ENCODE data around the gene PPP2R3C.
"Not testable (repeated sequence)": the region's sequence is repeated elsewhere in the genome, so short reads cannot be mapped to it uniquely, and the experiment has no call there.

The PPP2R3C gene

DNA sequence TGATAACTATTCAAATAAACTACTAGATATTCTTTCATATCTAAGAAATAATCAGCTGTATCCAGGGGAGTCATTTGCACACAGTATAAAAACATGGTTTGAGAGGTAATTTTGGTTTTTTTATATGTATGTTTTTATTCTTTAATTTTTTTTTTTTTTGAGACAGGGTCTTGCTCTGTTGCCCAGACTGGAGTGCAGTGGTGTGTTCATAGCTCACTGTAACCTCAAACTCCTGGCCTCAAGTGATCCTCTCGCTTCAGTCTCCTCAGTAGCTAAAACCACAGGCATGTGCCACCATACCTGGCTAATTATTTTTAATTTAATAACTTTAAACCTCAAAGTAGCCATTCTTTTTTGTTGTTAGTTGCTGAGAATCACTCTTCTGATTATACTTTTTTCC, 2.3 kb upstream of the PPP2R3C start:
- DNase-seq, result no peak

DNA sequence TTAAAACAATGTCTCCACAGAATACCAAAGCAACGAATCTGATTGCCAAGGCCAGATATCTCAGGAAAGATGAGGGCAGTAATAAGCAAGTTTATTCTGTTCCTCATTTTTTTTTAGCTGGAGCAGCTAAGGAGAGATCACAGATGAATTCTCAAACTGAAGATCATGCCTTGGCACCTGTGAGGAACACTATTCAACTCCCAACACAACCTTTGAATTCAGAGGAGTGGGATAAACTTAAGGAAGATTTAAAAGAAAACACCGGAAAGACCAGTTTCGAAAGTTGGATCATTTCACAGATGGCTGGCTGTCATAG, 1.6 kb upstream of the PPP2R3C start:
- DNase-seq, result no peak

DNA sequence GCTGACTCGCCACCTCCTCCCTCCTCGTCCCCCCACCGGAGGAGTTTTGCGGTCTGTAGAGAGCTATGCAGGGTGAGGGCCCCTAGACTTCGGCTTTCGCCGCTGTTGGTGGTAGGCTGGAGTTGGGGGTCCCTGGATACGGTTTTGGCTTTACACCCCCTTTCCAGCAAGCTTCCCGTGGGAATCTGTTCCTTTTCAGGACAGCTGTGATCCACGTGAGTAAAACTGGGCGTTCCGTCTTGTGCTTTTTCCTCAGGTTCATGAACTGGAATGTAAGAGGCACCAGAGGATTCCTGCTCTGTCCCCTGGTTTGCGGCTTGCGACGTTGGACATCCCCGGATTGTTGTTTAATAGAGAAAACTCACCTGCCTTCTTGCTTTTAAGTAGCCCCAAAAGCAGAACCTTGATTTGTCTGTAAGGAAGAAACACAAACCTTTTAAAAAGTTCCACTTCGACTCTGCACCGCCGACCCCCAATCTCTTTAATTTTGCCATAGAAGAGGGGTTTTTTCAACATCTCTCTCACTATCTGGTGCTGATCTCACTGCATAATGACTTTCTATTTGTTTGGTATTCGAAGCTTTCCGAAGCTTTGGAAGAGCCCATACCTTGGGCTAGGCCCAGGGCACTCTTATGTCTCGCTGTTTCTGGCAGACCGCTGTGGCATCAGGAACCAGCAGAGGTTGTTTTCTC, 1.1 kb upstream of the PPP2R3C start:
- peak; percentile 13 for DNase-seq

DNA sequence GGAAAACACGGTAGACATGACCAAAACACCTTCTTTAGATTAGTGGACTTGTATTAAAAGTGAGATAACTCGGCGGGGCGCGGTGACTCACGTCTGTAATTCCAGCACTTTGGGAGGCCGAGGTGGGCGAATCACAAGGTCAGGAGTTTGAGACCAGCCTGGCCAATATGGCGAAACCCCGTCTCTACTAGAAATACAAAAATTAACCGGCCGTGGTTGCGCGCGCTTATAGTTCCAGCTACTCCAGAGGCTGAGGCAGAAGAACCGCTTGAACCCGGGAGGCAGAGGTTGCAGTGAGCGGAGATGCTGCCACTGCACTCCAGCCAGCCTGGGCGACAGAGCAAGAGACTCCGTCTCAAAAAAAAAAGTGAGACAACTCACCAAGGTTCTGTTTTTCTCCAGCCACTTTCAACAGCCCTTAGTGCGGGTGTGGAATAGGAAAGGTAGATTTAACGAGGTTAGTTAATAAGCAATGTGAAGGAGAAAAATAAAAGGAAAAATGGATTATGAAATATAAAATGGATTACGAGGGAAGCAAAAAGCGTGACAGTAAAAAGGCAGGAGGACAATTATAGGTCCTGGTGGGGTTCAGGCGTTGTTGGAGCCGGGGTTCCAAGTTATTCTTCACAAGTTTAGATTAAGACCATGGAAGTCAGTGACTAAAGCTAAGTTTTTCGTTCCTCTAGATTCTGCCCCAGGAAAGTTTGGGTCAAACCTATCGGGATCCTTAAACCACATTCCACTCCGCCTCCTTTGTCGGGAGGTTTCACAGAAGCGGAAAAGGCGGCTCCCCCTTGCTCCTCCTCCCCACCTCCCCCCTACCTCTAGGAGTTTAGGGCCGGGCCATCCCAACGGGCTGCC, 534 bp downstream of the PPP2R3C start:
- peak; percentile 5 for DNase-seq

DNA sequence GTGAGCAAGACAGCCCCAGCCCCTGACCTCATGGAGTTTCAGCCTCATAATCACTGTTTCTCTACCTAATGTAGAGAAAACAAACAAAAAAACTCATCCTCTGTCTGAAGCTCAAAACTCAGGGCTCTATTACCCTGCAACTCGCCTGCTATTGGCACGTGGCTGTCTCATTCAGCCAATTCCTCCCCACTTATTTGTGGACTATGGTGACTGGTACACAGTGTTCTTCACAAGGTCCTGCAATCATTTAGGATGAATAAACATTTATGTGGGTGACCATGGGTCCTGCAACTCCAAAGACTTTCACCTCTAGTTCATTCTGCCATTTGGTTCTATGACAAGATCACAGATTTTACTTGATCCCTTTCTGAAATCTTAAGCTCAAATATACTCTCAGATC, 4.7 kb downstream of the PPP2R3C start:
- no peak for DNase-seq

DNA sequence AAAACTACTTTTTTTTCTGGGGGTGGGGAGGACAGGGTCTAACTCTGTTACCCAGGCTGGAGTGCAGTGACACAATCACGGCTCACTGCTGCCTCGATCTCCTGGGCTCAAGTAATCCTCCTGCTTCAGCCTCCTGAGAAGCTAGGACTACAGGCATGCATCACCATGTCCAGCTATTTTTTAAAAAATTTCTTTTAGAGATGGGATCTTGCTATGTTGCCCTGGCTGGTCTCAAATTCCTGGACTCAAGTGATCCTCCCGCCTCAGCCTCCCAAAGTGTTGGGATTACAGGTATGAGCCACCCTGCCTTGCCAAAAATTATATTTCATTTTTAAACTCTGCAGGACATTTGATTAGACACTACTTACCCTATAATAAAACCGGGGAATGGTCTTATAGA, 5.5 kb downstream of the PPP2R3C start:
- no peak for DNase-seq

DNA sequence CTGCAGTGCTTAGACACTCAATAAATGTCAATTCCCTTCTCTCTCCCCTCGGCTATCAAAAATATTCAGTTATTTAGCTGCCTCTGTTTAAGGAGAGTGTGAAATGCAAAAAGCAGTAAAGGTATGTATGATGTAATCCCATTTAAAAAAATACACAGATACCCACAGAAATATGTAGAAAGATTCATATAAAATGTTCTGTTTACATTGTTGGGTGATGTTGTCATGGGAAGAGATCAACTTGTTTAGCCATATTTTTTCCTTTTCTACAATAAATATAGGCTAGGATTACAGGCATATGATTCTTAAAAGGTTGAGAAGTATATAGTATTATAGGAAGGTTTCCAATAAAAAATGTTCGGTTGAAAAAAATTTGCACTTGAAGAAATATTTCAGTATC, 7.8 kb downstream of the PPP2R3C start:
- peak; percentile 52 for DNase-seq

DNA sequence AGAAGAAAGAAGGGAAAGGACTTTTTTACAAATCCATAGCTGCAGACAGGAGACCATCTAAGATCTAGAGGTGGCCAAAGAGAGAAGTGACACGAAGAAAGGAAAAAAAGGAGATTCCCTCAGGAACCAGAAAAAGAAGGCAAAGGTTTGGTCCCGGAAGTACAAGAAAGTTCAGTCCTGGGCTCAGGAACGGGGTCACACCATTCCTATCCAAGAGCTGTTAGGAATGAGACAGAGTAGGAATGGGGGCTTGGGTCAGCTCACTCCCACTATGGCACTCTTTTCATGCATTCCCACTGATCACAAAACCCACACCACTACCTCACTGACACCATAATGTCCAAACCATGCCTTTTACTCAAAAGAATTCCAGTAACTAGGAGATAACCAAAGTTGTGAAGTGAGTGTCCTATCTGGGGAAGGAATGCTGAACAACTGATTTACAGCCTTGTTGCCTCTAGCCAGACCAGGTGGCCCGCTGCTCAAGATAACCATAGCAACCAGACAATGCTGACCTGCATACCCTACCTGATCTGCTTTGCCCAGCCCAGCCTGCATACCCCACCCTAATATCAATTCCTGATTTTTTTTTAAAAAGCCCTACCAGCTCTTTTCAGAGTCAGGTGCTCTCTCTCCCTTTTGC, 8.4 kb downstream of the PPP2R3C start:
- DNase-seq, result no peak

DNA sequence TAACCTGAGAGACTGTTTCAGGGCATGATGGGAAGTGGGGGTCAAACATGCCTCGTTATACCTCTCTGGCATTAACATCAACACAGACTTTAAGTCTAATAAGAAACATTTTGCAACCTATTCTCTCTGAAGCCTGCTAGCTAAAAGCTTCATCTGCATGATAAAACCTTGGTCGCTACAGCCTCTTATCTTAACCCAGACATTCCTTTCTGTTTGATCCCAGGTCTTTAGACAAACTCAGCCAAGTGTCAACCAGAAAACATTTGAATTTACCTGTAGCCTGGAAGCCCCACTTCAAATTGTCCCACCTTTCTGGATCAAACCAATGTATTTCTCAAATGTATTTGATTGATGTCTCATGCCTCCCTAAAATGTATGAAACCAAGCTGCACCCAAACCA, 9.1 kb downstream of the PPP2R3C start:
- no peak for DNase-seq

DNA sequence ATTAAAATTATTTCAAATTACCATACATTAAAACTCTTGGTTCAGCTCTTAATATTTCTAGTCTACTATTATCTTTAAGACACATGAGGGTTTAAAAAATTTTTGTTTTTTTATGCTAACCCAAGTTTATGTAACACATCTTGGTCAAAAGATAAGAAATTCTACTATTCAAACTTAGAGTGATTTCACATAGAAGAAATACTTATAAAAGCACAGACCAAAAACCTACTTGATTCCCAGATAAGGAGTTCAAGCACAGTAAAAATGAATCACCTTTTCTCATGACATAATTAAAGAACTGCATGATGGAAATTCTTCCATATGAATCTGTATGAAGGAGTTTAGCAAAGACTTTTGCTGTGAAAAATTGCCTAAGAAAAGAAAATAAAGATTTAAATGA, 13.9 kb downstream of the PPP2R3C start:
- no peak for DNase-seq

DNA sequence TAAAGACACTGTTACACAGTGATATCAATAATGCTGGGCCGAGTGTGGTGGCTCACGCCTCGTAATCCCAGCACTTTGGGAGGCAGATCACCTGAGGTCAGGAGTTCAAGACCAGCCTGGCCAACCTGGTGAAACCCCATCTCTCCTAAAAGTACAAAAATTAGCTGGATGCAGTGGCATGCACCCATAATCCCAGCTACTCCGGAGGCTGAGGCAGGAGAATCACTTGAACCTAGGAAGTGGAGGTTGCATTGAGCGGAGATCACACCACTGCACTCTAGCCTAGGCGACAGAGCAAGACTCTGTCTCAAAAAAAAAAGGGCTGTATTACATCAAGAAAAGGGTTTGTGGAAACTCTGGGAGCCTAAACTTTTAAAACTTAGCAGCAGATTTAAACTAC, 27.1 kb downstream of the PPP2R3C start:
- not testable (repeated sequence) for DNase-seq

DNA sequence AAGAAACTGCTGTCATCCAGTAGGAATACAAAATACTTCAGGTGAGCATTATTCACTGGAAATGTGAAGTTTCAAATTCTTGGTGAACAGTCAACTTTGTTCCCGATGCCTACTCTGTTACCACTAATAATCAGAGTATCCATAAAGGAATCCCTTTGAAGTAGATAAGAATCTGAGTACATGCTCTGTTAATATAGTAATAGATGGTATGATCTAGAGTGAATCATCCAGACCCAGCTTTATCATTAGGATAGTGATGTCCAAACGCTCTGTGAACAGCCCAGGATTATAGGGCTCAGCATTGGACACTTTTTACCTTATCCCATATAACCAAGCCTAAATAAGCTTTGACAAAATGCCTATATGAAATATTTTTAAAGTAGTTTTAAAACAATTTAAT, 33.3 kb downstream of the PPP2R3C start:
- no peak for DNase-seq

DNA sequence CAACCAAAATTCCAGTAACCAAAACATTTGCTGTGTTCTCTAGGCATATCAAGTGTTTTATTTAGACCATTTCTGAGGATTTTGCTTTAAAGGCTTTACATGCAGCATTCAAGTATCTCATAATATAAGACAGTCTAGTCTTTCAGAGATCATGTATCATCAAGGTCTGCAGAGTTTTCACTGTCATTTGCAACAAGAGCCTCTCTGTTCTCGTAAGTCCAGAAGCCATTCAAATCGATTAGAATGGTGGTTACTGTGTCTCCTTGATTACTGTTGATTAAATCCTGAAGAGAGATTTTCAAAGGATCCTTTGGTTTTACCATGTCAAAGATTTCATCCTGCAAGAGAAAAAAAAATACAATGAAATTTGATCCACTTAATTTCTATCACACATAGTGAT, 36.3 kb downstream of the PPP2R3C start:
- DNase-seq, result no peak

DNA sequence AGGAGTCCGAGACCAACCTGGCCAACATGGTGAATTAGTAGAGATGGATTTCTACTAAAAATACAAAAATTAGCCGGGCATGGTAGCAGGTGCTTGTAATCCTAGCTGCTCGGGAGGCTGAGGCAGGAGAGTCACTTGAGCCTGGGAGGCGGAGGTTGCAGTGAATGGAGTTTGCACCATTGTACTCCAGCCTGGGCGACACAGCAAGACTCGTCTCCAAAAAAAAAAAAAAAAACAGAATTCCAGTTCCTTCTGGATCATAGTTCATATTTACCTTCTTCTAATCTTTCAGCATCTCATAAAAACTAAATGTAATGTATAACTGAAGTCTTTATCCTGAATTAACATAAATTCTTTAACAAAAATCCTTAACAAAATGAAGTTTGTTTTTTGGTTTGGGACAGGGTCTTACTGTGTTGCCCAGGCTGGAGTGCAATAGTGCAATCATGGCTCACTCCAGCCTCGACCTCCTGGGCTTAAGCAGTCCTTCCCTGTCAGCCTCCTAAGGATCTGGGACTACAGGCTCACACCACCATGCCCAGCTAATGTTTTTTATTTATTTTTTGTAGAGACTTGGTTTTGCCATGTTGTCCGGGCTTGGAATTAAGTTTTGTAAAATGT, 38.1 kb downstream of the PPP2R3C start:
- DNase-seq, result no peak

DNA sequence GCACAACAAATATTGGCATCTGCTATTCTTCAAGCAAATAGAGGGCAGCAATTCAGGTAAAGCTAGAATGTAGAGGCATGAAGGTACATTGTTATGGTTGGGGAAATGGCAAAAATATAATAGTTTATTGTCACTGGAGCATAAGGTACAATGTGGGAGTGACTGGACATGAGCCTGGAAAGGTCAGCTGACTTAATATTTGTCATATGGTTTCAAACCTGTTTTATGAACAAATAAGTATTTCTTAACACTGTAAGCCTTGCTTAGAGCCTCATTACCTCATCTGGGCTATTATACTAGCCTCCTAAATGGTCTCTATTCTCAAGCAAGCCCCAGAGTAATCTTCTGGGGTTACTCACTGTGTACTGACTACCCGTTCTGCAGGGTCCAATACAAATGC, 42.0 kb downstream of the PPP2R3C start:
- no peak for DNase-seq

DNA sequence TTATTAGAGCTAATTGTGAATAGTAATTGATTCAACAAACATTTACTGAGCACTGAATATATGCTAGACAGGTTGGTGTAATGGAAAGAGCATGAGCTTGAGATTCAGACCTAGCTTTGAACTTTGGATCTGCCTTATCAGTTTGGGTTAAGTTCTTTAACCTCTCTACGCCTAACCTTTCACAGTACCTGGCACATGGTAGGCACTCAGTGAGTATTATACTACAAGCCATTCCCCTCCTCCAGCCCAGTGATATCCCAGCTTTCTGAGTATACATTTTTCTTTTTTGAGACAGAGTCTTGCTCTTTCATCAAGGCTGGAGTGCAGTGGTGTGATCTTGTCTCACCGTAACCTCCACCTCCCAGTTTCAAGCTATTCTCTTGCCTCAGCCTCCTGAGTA, 43.7 kb downstream of the PPP2R3C start:
- DNase-seq, result no peak

DNA sequence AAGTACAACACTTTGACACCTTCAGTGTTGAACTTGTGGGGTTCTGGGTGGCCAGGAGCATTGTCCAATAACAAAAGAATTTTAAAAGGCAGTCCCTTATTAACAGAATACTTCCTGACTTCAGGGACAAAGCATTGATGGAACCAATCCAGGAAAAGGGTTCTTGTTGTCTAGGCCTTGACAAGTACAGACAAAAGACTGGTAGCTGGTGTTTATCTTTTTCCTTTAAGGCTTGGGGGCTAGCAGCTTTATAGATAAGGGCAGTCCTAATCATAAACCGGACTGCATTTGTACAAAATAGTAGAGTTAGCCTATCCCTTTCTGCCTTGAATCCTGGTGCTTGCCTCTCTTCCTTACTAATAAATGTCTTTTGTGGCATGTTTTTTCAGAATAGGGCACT, 48.3 kb downstream of the PPP2R3C start:
- no peak for DNase-seq

DNA sequence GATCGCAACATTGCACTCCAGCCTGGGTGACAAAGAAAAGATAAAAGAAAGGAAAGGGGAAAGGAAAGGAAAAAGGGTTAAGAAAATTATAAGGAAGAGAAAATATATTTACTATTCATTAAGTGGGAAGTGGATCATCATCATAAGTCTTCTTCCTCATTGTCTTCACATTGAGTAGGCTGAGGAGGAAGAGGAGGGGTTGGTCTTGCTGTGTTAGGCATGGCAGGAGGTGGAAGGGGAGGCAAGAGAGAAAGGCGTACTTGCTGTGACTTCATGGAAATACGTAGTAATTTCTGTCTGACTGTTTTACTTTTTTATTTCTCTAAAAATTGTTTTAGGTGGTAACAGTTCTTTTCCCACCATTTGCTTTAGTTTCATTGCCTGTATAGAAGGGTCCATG, 49.6 kb downstream of the PPP2R3C start:
- no peak for DNase-seq

DNA sequence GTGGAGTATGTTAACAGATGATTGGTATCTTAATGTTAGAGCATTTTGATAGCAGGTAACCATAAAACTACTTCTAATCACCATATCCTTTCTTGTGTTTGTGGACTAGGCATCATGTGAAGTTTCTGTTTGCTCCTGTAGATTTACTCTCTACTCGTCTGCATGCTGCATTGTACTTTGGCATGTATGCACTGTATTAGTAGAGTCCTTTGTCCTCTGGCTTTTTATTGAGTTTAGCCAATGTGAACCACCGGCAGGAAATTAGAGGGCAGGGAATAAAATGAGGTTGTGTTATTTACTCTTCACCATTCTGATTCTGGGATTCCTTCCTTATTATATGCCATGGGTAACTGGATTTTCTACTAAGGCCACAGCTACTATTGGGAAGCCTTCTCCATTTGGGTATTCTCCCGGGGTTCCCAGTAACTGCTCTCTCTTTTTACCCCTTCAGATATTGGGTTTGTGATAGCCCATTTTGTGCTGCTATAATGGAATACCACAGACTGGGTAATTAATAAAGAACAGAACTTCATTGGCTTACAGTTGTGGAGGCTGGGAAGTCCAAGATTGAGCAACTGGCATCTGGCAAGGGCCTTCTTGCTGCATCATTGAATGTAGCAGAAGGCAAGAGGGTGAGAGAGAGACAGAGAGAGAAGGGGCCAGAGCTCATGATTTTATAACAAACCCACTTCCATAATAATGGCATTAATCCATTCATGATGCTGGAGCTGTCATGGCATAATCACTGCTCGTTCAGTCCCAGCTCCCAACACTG, 53.4 kb downstream of the PPP2R3C start:
- no peak for DNase-seq

DNA sequence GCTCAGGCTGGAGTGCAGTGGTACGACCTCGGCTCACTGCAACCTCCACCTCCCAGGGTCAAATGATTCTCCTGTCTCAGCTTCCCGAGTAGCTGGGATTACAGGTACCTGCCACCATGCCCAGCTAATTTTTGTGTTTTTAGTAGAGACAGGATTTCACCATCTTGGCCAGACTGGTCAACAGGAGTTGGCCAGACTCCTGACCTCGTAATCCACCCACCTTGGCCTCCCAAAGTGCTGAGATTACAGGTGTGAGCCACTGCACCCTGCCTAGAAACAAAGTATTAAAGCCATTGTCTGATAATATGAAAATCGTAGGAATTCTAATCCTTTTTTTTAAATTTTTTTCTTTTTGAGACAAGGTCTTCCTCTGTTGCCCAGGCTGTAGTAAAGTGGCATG, 56.1 kb downstream of the PPP2R3C start:
- DNase-seq, result not testable (repeated sequence)

DNA sequence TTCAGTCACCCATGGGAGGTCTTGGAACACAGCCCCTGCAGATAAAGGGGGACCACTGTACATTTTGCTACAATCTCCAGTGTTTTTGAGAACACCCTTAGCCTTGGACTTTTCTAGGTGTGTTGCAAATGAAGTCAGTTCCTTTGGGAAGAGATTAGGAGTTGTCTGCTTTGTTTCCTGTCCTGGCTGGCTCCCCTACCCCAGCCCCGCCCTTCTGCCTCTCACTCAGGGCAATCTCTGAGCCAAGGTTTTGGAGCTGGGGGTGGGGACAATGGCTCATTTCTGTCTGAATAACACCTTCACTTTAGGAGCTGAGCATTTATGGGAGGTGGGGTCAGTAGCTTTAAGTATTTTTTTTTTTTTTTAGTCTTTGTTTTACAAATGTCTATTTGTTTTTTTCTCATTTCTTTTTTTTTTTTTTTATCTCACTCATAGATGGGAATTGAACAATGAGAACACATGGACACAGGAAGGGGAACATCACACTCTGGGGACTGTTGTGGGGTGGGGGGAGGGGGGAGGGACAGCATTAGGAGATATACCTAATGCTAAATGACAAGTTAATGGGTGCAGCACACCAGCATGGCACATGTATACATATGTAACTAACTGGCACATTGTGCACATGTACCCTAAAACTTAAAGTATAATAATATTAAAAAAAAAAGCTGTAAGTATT, 60.5 kb downstream of the PPP2R3C start:
- DNase-seq, result not testable (repeated sequence)

DNA sequence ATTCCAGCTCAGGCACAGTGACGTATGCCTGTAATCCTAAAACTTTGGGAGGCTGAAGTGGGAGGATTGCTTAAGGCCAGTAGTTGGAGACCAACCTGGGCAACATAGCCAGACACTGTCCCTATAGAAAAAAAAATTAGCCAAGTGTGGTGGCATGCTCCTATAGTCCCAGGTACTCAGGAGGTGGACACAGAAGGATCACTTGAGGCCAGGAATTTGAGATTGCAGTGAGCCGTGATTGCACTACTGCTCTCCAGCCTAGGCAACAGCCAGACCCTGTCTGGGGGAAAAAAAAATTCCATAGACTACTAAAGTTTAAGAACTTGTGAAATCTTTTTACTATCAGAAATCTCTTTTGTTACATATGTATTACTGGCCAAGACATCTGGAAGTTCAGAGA, 69.2 kb downstream of the PPP2R3C start:
- DNase-seq, result no peak
